Spleen (tissue), 11 donors: ENCODE results near the gene TNFAIP1. TPM values are rescaled to one million over a fixed set of nuclear protein-coding genes. Genes with fewer than 3 reads are reported as not detected.
A peak's percentile ranks its signal among the peaks of the same experiment; 100 is the strongest.
"Not testable (repeated sequence)": the region's sequence is repeated elsewhere in the genome, so short reads cannot be mapped to it uniquely, and the experiment has no call there.

ENCODE experiments used
- DNase-seq: peaks from one replicate; pipeline ENCODE4 v3.0.0-alpha.2; 2020
- H3K27ac ChIP-seq, 8 donors: fragments of 200-600 bp; sonication (generic) in 7 of 8; 1 replicate in 4 of 8; 2 replicates in 4 of 8; pipeline versions ENCODE4 v1.5.0 to v1.8.0; 2016 to 2021; ENCODE audit warnings: inconsistent platforms in 4 of 8, mild to moderate bottlenecking in 4 of 8, moderate library complexity in 1 of 8
- H3K27me3 ChIP-seq, 7 donors: fragments of 200-600 bp; sonication (generic) in 6 of 7; replicated peaks in 1 of 7; 1 replicate in 4 of 7; 2 replicates in 3 of 7; pipeline versions ENCODE4 v1.5.0 to v1.8.0; 2016 to 2021; ENCODE audit warnings: inconsistent platforms in 3 of 7, mild to moderate bottlenecking in 1 of 7
- H3K36me3 ChIP-seq, 6 donors: fragments of 200-600 bp; sonication (generic) in 5 of 6; 1 replicate in 4 of 6; 2 replicates in 2 of 6; pipeline versions ENCODE4 v1.5.0 to v1.8.0; 2016 to 2021; ENCODE audit warnings: inconsistent platforms in 2 of 6
- H3K4me1 ChIP-seq, 6 donors: fragments of 200-600 bp; sonication (generic) in 5 of 6; 1 replicate in 3 of 6; 2 replicates in 3 of 6; pipeline versions ENCODE4 v1.5.0 to v1.8.0; 2016 to 2021; ENCODE audit warnings: inconsistent platforms in 3 of 6
- H3K4me3 ChIP-seq, 8 donors: fragments of 200-600 bp; sonication (generic) in 7 of 8; 1 replicate in 4 of 8; 2 replicates in 4 of 8; pipeline versions ENCODE4 v1.5.0 to v1.8.0; 2016 to 2021; ENCODE audit warnings: inconsistent platforms in 4 of 8, mild to moderate bottlenecking in 4 of 8, moderate library complexity in 2 of 8
- H3K9me3 ChIP-seq, 8 donors: fragments of 200-600 bp; sonication (generic) in 7 of 8; 1 replicate in 4 of 8; 2 replicates in 4 of 8; pipeline versions ENCODE4 v1.5.0 to v1.8.0; 2016 to 2021; ENCODE audit warnings: inconsistent platforms in 4 of 8
- POLR2A ChIP-seq, 3 donors: fragments of 450-650 bp; IDR thresholded peaks; one replicate each; pipeline ENCODE4 v1.5.1; 2017; ENCODE audit warnings: antibody characterized with exemption in 3 of 3, mild to moderate bottlenecking in 1 of 3
- POLR2AphosphoS5 ChIP-seq, 3 donors: sonication (generic); formaldehyde crosslinking; IDR thresholded peaks; one replicate each; pipeline ENCODE4 v1.5.1; 2017; ENCODE audit warnings: antibody characterized with exemption in 3 of 3
- WGBS, 5 donors: extraction: QIAGEN DNeasy Blood & Tissue Kit in 3 of 5; methylation state at CpG; one replicate each; pipeline versions ENCODE4 v1.1.5 to v1.1.7; 2013 to 2018; 5-methylcytosine and 5-hydroxymethylcytosine counted together
- intact Hi-C: fragments of 100-400 bp; cut with DNase I; formaldehyde crosslinking; loops from one replicate; pipeline ENCODE4 v1.15.0; 2023; ENCODE audit warnings: low total_unique reads
- polyA plus RNA-seq, 3 donors: library from polyadenylated mRNA; stranded (reverse); fragments of 200-250 nt; gene quantifications; one replicate each; pipeline ENCODE4 v1.2.1, GENCODE V29; 2013
- total RNA-seq, 7 donors: library from RNA; depleted of rRNA in 3 of 7; stranded (reverse); fragments of >200 nt in 3 of 7; fragmentation: NEBNext Ultra II Directional in 4 of 7; extraction: Animal tissue kit (Norgen Biotek cat#: 25700) in 4 of 7; gene quantifications; one replicate each; pipeline versions ENCODE4 v1.1.0 to v1.2.1, GENCODE V29; 2016 to 2021
- TF ChIP-seq, protein P1 (sequence below), 11 experiments: fragments of 200-600 bp in 7 of 11; fragments of 450-650 bp in 4 of 11; sonication (generic) in 4 of 11; IDR thresholded peaks in 8 of 11; conservative IDR thresholded peaks in 3 of 11; 1 replicate in 7 of 11; 2 replicates in 4 of 11; pipeline versions ENCODE4 v1.4.0 to v1.8.0; 2016 to 2021; ENCODE audit warnings: antibody characterized with exemption in 11 of 11, inconsistent platforms in 4 of 11, mild to moderate bottlenecking in 1 of 11
- donor health status: healthy with polysubstance abuse.
- donor health status: DM: no; HTN: no; CAD: no; lungs with moderate emphysema.
- donor health status: DM: no; HTN: no; CAD: no.
- donor health status: Bipolar disorder and iron deficiency.
- donor health status: healthy.
- donor health status: DM: no; HTN: no; CAD: no.
- donor health status: DM: yes; HTN: yes; CAD: no.

Gene TNFAIP1
- total and polyA plus RNA-seq, 10 donors, result 15.2 to 154 (median 91.5) TPM

GRCh38 chr17:28338056-28338768 lies 2.7 kb downstream of the TNFAIP1 start:
- WGBS, 5 donors, result 58 to 83% (median 73%) methylated on average over 5 of the region's 5 CpGs
- intact Hi-C loops, result no loop called here
- DNase-seq, result no peak
- peak overlapping the region in 4 of 8 donors; percentile 2 to 93 (median 81) for H3K4me3 ChIP-seq
- H3K4me1 ChIP-seq, result peaks cover 19 to 92% (median 69%) of the 10 kb centered on the region in 6 donors
- H3K9me3 ChIP-seq, result no peaks in the 10 kb centered on the region
- TF ChIP-seq POLR2A (IDR thresholded peaks at IDR 0.05) (no peak), POLR2AphosphoS5 (IDR thresholded peaks at IDR 0.05) (peak in 2 of 3 donors; percentile 65 to 76)
- TF ChIP-seq, protein P1, sequence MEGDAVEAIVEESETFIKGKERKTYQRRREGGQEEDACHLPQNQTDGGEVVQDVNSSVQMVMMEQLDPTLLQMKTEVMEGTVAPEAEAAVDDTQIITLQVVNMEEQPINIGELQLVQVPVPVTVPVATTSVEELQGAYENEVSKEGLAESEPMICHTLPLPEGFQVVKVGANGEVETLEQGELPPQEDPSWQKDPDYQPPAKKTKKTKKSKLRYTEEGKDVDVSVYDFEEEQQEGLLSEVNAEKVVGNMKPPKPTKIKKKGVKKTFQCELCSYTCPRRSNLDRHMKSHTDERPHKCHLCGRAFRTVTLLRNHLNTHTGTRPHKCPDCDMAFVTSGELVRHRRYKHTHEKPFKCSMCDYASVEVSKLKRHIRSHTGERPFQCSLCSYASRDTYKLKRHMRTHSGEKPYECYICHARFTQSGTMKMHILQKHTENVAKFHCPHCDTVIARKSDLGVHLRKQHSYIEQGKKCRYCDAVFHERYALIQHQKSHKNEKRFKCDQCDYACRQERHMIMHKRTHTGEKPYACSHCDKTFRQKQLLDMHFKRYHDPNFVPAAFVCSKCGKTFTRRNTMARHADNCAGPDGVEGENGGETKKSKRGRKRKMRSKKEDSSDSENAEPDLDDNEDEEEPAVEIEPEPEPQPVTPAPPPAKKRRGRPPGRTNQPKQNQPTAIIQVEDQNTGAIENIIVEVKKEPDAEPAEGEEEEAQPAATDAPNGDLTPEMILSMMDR (IDR thresholded peaks at IDR 0.05 in 8 of 11, conservative IDR thresholded peaks at IDR 0.05 in 3 of 11), result no peak
- peaks cover 11 to 47% (median 37%) of the 10 kb centered on the region in 6 donors for H3K36me3 ChIP-seq
- H3K27me3 ChIP-seq, result no peaks in the 10 kb centered on the region
- H3K27ac ChIP-seq, result peak overlapping the region; percentile 14 to 98 (median 96)

- DNase-seq, H3K9me3 ChIP-seq, H3K27me3 ChIP-seq, intact Hi-C loops: not testable (repeated sequence)
- peaks cover 11 to 53% (median 43%) of the 10 kb centered on the region in 6 donors for H3K36me3 ChIP-seq
- H3K27ac ChIP-seq, result peak overlapping the region in 7 of 8 donors; percentile 61 to 98 (median 96)
- peak overlapping the region in 1 of 8 donors; percentile 83 for H3K4me3 ChIP-seq
- WGBS, 5 donors, result 89 to 97% (median 90%) methylated on average over 7 to 8 of the region's 8 CpGs
- H3K4me1 ChIP-seq, result peaks cover 13 to 92% (median 69%) of the 10 kb centered on the region in 6 donors
Measured at GRCh38 chr17:28338769-28339212, 3.2 kb downstream of the TNFAIP1 start.

GRCh38 chr17:28339431-28339830 lies 3.9 kb downstream of the TNFAIP1 start:
- TF ChIP-seq, protein P1 (IDR thresholded peaks at IDR 0.05 in 8 of 11, conservative IDR thresholded peaks at IDR 0.05 in 3 of 11), result no peak
- TF ChIP-seq POLR2A (IDR thresholded peaks at IDR 0.05) (no peak), POLR2AphosphoS5 (IDR thresholded peaks at IDR 0.05) (peak in 1 of 3 donors; percentile 18)
- Histone ChIP-seq H3K27me3 (no peaks in the 10 kb centered on the region), H3K9me3 (no peaks in the 10 kb centered on the region), H3K27ac (peak overlapping the region in 6 of 8 donors; percentile 38 to 98 (median 96)), H3K4me1 (peaks cover 9 to 92% (median 67%) of the 10 kb centered on the region in 6 donors), H3K36me3 (peaks cover 11 to 60% (median 49%) of the 10 kb centered on the region in 6 donors), H3K4me3 (peak overlapping the region in 1 of 8 donors; percentile 37)
- intact Hi-C loops, result no loop called here
- 83 to 93% (median 87%) methylated on average over 13 to 15 of the region's 15 CpGs for WGBS, 5 donors
- no peak for DNase-seq

DNA sequence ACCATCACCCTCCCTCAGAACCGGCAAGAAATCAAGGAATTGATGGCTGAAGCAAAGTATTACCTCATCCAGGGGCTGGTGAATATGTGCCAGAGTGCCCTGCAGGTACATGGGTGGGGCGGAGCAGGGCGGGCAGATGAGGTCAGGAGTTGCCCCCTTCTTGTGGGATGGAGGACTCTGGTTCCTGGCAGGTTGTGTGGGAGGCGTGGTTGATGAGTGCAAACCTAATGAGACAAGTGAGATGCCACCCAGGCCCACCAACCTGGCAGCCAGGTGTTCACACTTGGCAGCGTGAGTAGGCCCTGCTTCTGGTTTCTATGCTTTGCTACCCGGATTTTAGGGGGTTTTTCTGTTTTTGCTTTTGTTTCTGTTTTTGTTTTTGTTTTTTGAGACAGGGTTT lies 4.8 kb downstream of the TNFAIP1 start:
- TF ChIP-seq POLR2AphosphoS5 (IDR thresholded peaks at IDR 0.05), result no peak
- TF ChIP-seq, protein P1 (IDR thresholded peaks at IDR 0.05 in 8 of 11, conservative IDR thresholded peaks at IDR 0.05 in 3 of 11), result no peak
- no peak for TF ChIP-seq POLR2A (IDR thresholded peaks at IDR 0.05)
- Histone ChIP-seq H3K4me1 (peaks cover 6 to 95% (median 68%) of the 10 kb centered on the region in 6 donors), H3K9me3 (no peaks in the 10 kb centered on the region), H3K4me3 (no peak overlapping the region), H3K27ac (peak overlapping the region in 5 of 8 donors; percentile 51 to 98 (median 97)), H3K36me3 (peaks cover 11 to 69% (median 58%) of the 10 kb centered on the region in 6 donors), H3K27me3 (no peaks in the 10 kb centered on the region)
- no peak for DNase-seq
- WGBS, 5 donors, result 87 to 94% (median 91%) methylated on average over 6 of the region's 6 CpGs
- intact Hi-C loops, result no loop called here
